ENCODE results near the gene DTX2.
"Not testable (repeated sequence)": the region's sequence is repeated elsewhere in the genome, so short reads cannot be mapped to it uniquely, and the experiment has no call there.

DTX2 gene

DNA sequence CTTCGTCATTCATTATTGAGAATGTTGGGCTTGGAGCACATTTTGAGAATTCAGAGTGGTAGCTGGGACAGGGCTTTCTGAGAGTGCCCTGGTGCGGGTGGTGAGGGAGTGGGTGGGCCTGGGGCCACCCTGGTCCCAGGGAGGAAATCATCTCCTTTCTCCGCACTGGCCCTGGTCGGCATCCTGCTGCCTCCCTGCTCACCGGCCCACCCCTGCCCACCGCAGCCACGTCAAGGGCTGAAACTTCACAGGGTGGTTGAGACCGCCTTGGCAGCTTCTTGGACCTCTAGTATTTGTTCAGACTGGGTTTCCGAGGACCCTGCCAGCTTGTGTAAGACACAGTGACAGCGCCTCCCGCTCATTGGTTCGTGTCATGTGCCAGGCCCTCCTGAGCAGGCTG lies 22.9 kb downstream of the DTX2 start:
- not testable (repeated sequence) for H3K27ac ChIP-seq (ENCODE audit: low read length, poor library complexity, severe bottlenecking); H3K23ac ChIP-seq (ENCODE audit: low read length in 2 of 2)
- H3K36me3 ChIP-seq (ENCODE audit: control insufficient read depth in 1 of 2, insufficient read depth in 2 of 2, low read depth in 1 of 2, low read length in 2 of 2): peaks cover 9 to 17% of the 10 kb centered on the region in 2 experiments

DNA sequence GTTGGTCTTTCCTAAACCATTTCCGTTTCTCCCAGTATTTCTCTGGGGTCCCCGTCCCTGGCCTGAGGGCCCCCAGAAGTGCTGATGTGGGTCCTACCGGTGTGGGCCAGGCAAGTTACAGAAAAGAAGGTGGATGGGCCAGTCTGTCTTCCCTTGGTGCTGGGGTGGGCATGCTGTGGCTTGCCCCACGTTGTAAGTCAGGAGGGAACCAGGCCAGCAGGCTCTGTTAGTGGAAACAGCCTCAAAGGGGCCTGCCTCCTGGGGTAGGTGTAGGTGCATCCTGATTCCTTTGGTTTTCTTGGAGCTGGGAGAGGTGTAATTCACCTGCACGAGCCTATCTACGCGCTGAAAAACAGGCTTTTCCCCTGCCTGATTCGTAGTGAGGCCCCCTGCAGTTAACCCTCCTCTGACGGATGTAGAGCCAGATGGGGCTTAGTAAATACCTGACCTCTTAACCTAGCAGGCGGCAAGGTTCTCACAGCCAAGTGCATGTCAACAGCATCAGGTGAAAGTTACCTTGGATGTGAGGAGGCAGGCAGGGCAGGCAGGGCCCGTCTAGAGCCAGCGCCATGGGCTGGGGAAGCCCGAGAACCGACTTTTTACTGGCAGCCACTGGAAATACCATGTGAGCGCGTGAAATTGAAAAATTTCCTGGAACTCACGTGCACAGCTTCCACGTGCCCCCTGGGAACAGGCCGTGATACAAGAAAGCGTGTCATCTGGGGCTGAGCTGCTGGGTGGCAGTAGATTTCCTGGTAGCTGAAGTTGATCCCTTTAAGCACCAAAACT lies 24.5 kb downstream of the DTX2 start:
- not testable (repeated sequence) for H4K91ac ChIP-seq (ENCODE audit: low read length); H4K8ac ChIP-seq (ENCODE audit: low read length); H2BK15ac ChIP-seq (ENCODE audit: low read depth, poor library complexity, severe bottlenecking); H3K4me2 ChIP-seq (ENCODE audit: low read length, poor library complexity, severe bottlenecking); H2AK5ac ChIP-seq (ENCODE audit: low read length, severe bottlenecking); H3K14ac ChIP-seq (ENCODE audit: low read length in 2 of 2); H3K79me1 ChIP-seq (replicated peaks; ENCODE audit: low read length, poor library complexity, severe bottlenecking); H3K9ac ChIP-seq (ENCODE audit: low read length); H3K4me3 ChIP-seq (ENCODE audit: insufficient read depth in 1 of 2, low read depth in 1 of 2, low read length in 2 of 2); H2BK12ac ChIP-seq (ENCODE audit: low read length in 2 of 2); H3K18ac ChIP-seq (ENCODE audit: low read depth in 1 of 2, low read length in 2 of 2); H2AFZ ChIP-seq (ENCODE audit: low read depth, low read length); H3K27me3 ChIP-seq (ENCODE audit: control insufficient read depth in 1 of 2, insufficient read depth in 1 of 2, low read length in 2 of 2); DNase-seq; H3K23ac ChIP-seq (ENCODE audit: low read length in 2 of 2); H2BK5ac ChIP-seq (ENCODE audit: low read depth, low read length, poor library complexity, severe bottlenecking); H3K4me1 ChIP-seq (ENCODE audit: control insufficient read depth, insufficient read depth, low read depth, low read length); H2BK120ac ChIP-seq (ENCODE audit: low read depth, low read length); H3K27ac ChIP-seq (ENCODE audit: low read length, poor library complexity, severe bottlenecking); H3K4ac ChIP-seq (ENCODE audit: low read depth in 1 of 2, low read length in 2 of 2); H3K9me3 ChIP-seq (ENCODE audit: control insufficient read depth, low read length)
- WGBS: no CpG with 5 or more reads among the region's 20 CpGs
- H3K36me3 ChIP-seq (ENCODE audit: control insufficient read depth in 1 of 2, insufficient read depth in 2 of 2, low read depth in 1 of 2, low read length in 2 of 2): peaks cover 9 to 11% of the 10 kb centered on the region in 2 experiments

More for the DNA sequence above, 22.9 kb downstream of the DTX2 start:
- not testable (repeated sequence) for H2AFZ ChIP-seq (ENCODE audit: low read depth, low read length); H2BK120ac ChIP-seq (ENCODE audit: low read depth, low read length); H2BK15ac ChIP-seq (ENCODE audit: low read depth, poor library complexity, severe bottlenecking); H3K79me1 ChIP-seq (replicated peaks; ENCODE audit: low read length, poor library complexity, severe bottlenecking); H2BK12ac ChIP-seq (ENCODE audit: low read length in 2 of 2); H3K9ac ChIP-seq (ENCODE audit: low read length); DNase-seq; H4K8ac ChIP-seq (ENCODE audit: low read length); H2BK5ac ChIP-seq (ENCODE audit: low read depth, low read length, poor library complexity, severe bottlenecking); H3K4ac ChIP-seq (ENCODE audit: low read depth in 1 of 2, low read length in 2 of 2); H3K9me3 ChIP-seq (ENCODE audit: control insufficient read depth, low read length); H3K4me3 ChIP-seq (ENCODE audit: insufficient read depth in 1 of 2, low read depth in 1 of 2, low read length in 2 of 2); H3K18ac ChIP-seq (ENCODE audit: low read depth in 1 of 2, low read length in 2 of 2); H4K91ac ChIP-seq (ENCODE audit: low read length); H3K27me3 ChIP-seq (ENCODE audit: control insufficient read depth in 1 of 2, insufficient read depth in 1 of 2, low read length in 2 of 2); H3K4me1 ChIP-seq (ENCODE audit: control insufficient read depth, insufficient read depth, low read depth, low read length); H2AK5ac ChIP-seq (ENCODE audit: low read length, severe bottlenecking); H3K4me2 ChIP-seq (ENCODE audit: low read length, poor library complexity, severe bottlenecking); H3K14ac ChIP-seq (ENCODE audit: low read length in 2 of 2)
- WGBS: no CpG with 5 or more reads among the region's 12 CpGs

DNA sequence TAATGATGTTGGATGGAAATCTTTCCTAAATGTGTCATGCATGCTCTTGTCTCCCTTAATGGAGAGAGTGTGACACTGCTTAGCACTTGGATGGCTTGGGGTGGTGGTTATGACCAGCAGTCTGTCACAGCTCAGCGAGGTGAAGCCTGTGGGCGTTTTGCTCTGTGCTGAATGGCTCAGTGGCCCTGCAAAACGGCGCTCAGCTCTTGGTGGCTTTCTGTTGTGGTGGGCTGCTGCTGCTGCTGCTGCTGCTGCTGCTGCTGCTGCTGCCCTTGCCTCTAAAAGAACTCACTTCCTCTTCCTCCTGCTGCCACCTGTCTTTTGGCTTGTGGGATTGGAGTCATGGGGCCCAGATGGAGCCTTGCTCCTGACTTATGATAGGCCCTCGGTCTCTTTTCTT lies 25.1 kb downstream of the DTX2 start:
- H4K91ac ChIP-seq (ENCODE audit: low read length); H3K4ac ChIP-seq (ENCODE audit: low read depth in 1 of 2, low read length in 2 of 2); H3K79me1 ChIP-seq (replicated peaks; ENCODE audit: low read length, poor library complexity, severe bottlenecking); H3K27ac ChIP-seq (ENCODE audit: low read length, poor library complexity, severe bottlenecking); H3K4me3 ChIP-seq (ENCODE audit: insufficient read depth in 1 of 2, low read depth in 1 of 2, low read length in 2 of 2); H3K9me3 ChIP-seq (ENCODE audit: control insufficient read depth, low read length); H2AK5ac ChIP-seq (ENCODE audit: low read length, severe bottlenecking); H3K9ac ChIP-seq (ENCODE audit: low read length); H3K27me3 ChIP-seq (ENCODE audit: control insufficient read depth in 1 of 2, insufficient read depth in 1 of 2, low read length in 2 of 2); H2BK120ac ChIP-seq (ENCODE audit: low read depth, low read length); H3K18ac ChIP-seq (ENCODE audit: low read depth in 1 of 2, low read length in 2 of 2); H3K23ac ChIP-seq (ENCODE audit: low read length in 2 of 2); H3K4me1 ChIP-seq (ENCODE audit: control insufficient read depth, insufficient read depth, low read depth, low read length); H3K14ac ChIP-seq (ENCODE audit: low read length in 2 of 2); DNase-seq; H3K4me2 ChIP-seq (ENCODE audit: low read length, poor library complexity, severe bottlenecking); H2AFZ ChIP-seq (ENCODE audit: low read depth, low read length); H2BK12ac ChIP-seq (ENCODE audit: low read length in 2 of 2); H4K8ac ChIP-seq (ENCODE audit: low read length); H2BK15ac ChIP-seq (ENCODE audit: low read depth, poor library complexity, severe bottlenecking); H2BK5ac ChIP-seq (ENCODE audit: low read depth, low read length, poor library complexity, severe bottlenecking): not testable (repeated sequence)
- no CpG with 5 or more reads among the region's 5 CpGs for WGBS
- peaks cover 9 to 11% of the 10 kb centered on the region in 2 experiments for H3K36me3 ChIP-seq (ENCODE audit: control insufficient read depth in 1 of 2, insufficient read depth in 2 of 2, low read depth in 1 of 2, low read length in 2 of 2)

DNA sequence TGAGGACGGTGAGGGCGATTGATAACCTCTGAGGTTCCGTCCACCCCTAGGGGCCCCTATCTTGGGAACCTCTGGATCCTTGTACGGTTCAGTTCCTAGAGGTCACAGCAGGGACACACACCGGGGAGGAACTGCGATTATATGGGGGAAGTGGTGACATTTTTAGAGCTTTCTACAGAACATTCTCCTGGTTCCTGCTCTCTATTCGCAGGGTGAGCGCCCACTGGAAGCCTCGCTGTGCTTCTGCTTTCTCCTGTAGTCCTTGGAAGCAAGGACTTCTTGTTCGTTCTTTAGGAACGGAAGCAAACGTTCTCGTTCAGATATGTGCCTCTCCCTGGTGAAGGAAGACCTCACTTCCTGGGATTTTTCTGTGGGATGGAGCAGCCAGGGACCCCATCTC lies 26.5 kb downstream of the DTX2 start:
- H4K91ac ChIP-seq (ENCODE audit: low read length); H3K27ac ChIP-seq (ENCODE audit: low read length, poor library complexity, severe bottlenecking); H3K23ac ChIP-seq (ENCODE audit: low read length in 2 of 2); H2BK120ac ChIP-seq (ENCODE audit: low read depth, low read length); H2AK5ac ChIP-seq (ENCODE audit: low read length, severe bottlenecking); H2AFZ ChIP-seq (ENCODE audit: low read depth, low read length); H3K9ac ChIP-seq (ENCODE audit: low read length); H3K79me1 ChIP-seq (replicated peaks; ENCODE audit: low read length, poor library complexity, severe bottlenecking); H3K4ac ChIP-seq (ENCODE audit: low read depth in 1 of 2, low read length in 2 of 2); DNase-seq; H2BK5ac ChIP-seq (ENCODE audit: low read depth, low read length, poor library complexity, severe bottlenecking); H3K36me3 ChIP-seq (ENCODE audit: control insufficient read depth in 1 of 2, insufficient read depth in 2 of 2, low read depth in 1 of 2, low read length in 2 of 2); H2BK15ac ChIP-seq (ENCODE audit: low read depth, poor library complexity, severe bottlenecking); H4K8ac ChIP-seq (ENCODE audit: low read length); H3K4me3 ChIP-seq (ENCODE audit: insufficient read depth in 1 of 2, low read depth in 1 of 2, low read length in 2 of 2); H3K4me2 ChIP-seq (ENCODE audit: low read length, poor library complexity, severe bottlenecking); H3K27me3 ChIP-seq (ENCODE audit: control insufficient read depth in 1 of 2, insufficient read depth in 1 of 2, low read length in 2 of 2); H3K4me1 ChIP-seq (ENCODE audit: control insufficient read depth, insufficient read depth, low read depth, low read length); H3K18ac ChIP-seq (ENCODE audit: low read depth in 1 of 2, low read length in 2 of 2); H3K9me3 ChIP-seq (ENCODE audit: control insufficient read depth, low read length); H3K14ac ChIP-seq (ENCODE audit: low read length in 2 of 2); H2BK12ac ChIP-seq (ENCODE audit: low read length in 2 of 2): not testable (repeated sequence)
- WGBS: no CpG with 5 or more reads among the region's 13 CpGs

Data from mesenchymal stem cell (in vitro differentiated cells and primary cell).